Glutamatergic neuron (in vitro differentiated cells): ENCODE measurements around the gene NPR2. TPM values are rescaled to one million over a fixed set of nuclear protein-coding genes. Genes with fewer than 3 reads are reported as not detected.

Experiments used
- DNase-seq: peaks from one replicate; pipeline ENCODE4 v3.0.0; 2022
- H3K27ac Mint-ChIP-seq: one replicate; pipeline ENCODE4 v1.8.0; 2020; ENCODE audit warnings: mild to moderate bottlenecking, mixed read lengths, inconsistent platforms; ENCODE audit not compliant: unreplicated experiment
- H3K27me3 Mint-ChIP-seq: one replicate; pipeline ENCODE4 v1.8.0; 2020; ENCODE audit warnings: mild to moderate bottlenecking, moderate library complexity, mixed read lengths, inconsistent platforms; ENCODE audit not compliant: unreplicated experiment
- H3K36me3 Mint-ChIP-seq: one replicate; pipeline ENCODE4 v1.8.0; 2020; ENCODE audit warnings: mild to moderate bottlenecking, mixed read lengths, inconsistent platforms; ENCODE audit not compliant: unreplicated experiment
- H3K4me1 Mint-ChIP-seq: one replicate; pipeline ENCODE4 v1.8.0; 2020; ENCODE audit warnings: mild to moderate bottlenecking, low read depth, mixed read lengths, inconsistent platforms; ENCODE audit not compliant: unreplicated experiment
- H3K4me3 Mint-ChIP-seq: one replicate; pipeline ENCODE4 v1.8.0; 2020; ENCODE audit warnings: mild to moderate bottlenecking, mixed read lengths, inconsistent platforms; ENCODE audit not compliant: unreplicated experiment
- H3K9me3 Mint-ChIP-seq: one replicate; pipeline ENCODE4 v1.8.0; 2020; ENCODE audit warnings: mild to moderate bottlenecking, moderate library complexity, mixed read lengths, inconsistent platforms; ENCODE audit not compliant: unreplicated experiment
- total RNA-seq: library from RNA; stranded (reverse); fragmentation: NEBNext Ultra II Directional; extraction: Animal tissue kit (Norgen Biotek cat#: 25700); gene quantifications from one replicate; pipeline ENCODE4 v1.2.1, GENCODE V29; 2021; ENCODE audit not compliant: unreplicated experiment
- TF ChIP-seq, protein P1 (sequence below): fragments of 200-600 bp; sonication (generic); IDR thresholded peaks from one replicate; pipeline ENCODE4 v1.5.0; 2021; ENCODE audit not compliant: partially characterized antibody, unreplicated experiment

NPR2 gene
- total RNA-seq, 1 donor from 2014 or later = 357 TPM

DNA sequence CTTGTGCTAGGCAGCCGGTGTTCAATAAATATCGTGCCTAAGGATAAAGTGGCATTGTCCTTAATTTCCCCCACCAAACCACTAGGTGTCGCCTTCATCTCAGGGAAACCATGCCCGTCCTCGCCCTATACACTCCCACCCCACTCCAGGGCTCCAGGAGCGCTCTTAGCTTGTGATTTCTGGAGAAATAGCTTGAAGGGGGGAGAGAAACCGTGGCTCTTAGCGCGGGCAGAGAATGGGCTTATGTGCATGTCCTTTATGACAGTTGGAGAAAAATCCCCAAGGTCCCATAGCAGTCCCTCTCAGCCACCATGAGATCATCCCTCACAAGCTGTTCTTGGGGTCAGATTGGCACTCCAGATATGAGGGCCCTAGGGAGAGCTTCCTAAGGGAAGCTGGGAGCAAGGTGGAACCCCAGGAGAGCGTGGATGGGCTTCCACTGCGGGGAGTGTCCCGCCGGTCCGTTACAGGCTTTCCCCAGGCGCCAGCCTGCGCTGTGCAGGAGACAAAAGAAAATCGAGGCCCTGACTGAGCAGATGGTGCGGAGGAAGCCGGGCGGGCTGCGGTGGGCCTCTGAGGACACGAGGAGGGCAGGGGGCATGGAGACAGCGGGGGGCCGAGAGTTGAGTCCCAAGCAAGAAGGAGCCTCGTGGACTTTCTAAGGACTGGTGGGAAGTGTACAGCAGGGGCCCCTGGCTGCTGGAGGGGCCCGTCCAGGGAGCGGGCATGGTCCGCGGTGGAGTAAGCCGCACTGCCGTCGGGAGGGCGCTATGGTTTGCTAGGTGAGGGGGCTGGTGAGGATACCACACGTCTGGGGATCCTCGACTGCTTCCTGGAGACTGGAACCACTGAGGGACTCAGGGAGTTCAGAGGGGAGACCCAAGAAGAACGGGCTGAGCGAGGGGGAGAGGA lies 750 bp upstream of the NPR2 start:
- Mint-ChIP-seq H3K27me3 (peaks cover 24% of the 10 kb centered on the region), H3K36me3 (peaks cover 7% of the 10 kb centered on the region), H3K9me3 (peaks cover 27% of the 10 kb centered on the region), H3K27ac (peak overlapping the region; percentile 100), H3K4me1 (peaks cover 31% of the 10 kb centered on the region), H3K4me3 (peak overlapping the region; percentile 91)
- TF ChIP-seq, protein P1, sequence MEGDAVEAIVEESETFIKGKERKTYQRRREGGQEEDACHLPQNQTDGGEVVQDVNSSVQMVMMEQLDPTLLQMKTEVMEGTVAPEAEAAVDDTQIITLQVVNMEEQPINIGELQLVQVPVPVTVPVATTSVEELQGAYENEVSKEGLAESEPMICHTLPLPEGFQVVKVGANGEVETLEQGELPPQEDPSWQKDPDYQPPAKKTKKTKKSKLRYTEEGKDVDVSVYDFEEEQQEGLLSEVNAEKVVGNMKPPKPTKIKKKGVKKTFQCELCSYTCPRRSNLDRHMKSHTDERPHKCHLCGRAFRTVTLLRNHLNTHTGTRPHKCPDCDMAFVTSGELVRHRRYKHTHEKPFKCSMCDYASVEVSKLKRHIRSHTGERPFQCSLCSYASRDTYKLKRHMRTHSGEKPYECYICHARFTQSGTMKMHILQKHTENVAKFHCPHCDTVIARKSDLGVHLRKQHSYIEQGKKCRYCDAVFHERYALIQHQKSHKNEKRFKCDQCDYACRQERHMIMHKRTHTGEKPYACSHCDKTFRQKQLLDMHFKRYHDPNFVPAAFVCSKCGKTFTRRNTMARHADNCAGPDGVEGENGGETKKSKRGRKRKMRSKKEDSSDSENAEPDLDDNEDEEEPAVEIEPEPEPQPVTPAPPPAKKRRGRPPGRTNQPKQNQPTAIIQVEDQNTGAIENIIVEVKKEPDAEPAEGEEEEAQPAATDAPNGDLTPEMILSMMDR = peak; percentile 89
- peak; percentile 81 for DNase-seq

DNA sequence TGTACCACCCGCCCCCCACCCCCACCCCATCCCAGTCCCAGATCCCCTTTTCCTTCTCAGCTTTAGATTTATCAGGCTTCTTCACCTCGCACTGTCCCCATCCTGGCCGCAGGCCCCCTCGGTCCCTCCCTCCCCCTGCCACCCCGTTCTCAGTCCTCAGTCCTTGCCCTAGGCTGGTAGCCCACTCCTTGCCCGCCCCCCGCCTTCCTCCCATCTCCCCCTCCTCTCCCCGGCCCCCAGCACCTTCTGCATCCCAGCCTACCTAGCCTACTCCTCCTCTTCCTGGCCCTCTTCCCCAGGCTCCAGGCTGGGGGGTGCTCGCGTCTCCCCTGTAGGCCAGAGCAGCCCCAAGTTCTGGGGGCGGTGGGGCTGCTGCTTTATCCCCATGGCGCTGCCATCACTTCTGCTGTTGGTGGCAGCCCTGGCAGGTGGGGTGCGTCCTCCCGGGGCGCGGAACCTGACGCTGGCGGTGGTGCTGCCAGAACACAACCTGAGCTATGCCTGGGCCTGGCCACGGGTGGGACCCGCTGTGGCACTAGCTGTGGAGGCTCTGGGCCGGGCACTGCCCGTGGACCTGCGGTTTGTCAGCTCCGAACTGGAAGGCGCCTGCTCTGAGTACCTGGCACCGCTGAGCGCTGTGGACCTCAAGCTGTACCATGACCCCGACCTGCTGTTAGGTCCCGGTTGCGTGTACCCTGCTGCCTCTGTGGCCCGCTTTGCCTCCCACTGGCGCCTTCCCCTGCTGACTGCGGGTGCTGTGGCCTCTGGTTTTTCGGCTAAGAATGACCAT lies 828 bp downstream of the NPR2 start:
- TF ChIP-seq, protein P1 = no peak
- DNase-seq = peak; percentile 43
- H3K27me3 Mint-ChIP-seq = peaks cover 29% of the 10 kb centered on the region
- H3K36me3 Mint-ChIP-seq = peaks cover 9% of the 10 kb centered on the region
- peaks cover 29% of the 10 kb centered on the region for H3K9me3 Mint-ChIP-seq
- peak overlapping the region; percentile 97 for H3K27ac Mint-ChIP-seq
- H3K4me3 Mint-ChIP-seq = peak overlapping the region; percentile 92
- peaks cover 41% of the 10 kb centered on the region for H3K4me1 Mint-ChIP-seq

DNA sequence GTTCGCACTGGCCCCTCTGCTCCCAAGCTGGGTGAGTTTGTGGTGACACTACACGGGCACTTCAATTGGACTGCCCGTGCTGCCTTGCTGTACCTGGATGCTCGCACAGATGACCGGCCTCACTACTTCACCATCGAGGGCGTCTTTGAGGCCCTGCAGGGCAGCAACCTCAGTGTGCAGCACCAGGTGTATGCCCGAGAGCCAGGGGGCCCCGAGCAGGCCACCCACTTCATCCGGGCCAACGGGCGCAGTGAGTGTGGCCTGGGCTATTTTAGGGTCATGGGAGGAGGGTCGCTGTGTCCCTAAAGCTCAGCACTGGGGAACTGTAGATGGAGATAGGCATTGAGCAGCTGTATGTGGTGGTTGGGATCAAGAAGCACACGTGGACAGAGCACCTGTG lies 1.4 kb downstream of the NPR2 start:
- Mint-ChIP-seq H3K27me3 (peaks cover 29% of the 10 kb centered on the region), H3K27ac (peak overlapping the region; percentile 97), H3K36me3 (peaks cover 9% of the 10 kb centered on the region), H3K9me3 (peaks cover 31% of the 10 kb centered on the region), H3K4me3 (peak overlapping the region; percentile 92), H3K4me1 (peaks cover 43% of the 10 kb centered on the region)
- TF ChIP-seq, protein P1 = no peak
- no peak for DNase-seq

DNA sequence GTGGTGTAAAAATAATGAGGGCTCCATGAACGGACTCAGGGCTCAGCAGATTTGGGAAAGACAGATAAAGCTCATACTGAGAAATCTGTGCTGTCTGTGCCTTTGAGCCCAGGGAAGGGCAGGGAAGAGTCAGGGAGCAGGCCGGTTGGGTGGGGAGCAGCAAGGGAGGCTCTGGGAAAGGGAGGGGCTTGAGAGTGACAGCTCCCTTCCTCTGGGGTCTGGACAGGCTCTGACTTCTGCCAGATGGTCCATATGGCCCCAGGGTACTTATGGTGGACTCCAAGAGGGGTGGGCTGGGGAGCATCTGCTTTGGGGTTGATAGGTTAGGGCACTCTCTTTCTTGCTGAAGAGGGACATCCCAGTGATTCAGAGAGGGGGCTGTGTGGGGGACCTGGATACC lies 2.1 kb downstream of the NPR2 start:
- Mint-ChIP-seq H3K36me3 (peaks cover 9% of the 10 kb centered on the region), H3K27me3 (peaks cover 29% of the 10 kb centered on the region), H3K4me1 (peaks cover 48% of the 10 kb centered on the region), H3K9me3 (peaks cover 31% of the 10 kb centered on the region), H3K27ac (peak overlapping the region; percentile 97), H3K4me3 (peak overlapping the region; percentile 92)
- peak; percentile 80 for DNase-seq
- TF ChIP-seq, protein P1 = no peak
